Measurements from ENCODE around the gene PLGRKT. TPM values are rescaled to one million over a fixed set of nuclear protein-coding genes. Genes with fewer than 3 reads are reported as not detected.
"Not testable (repeated sequence)": the region's sequence is repeated elsewhere in the genome, so short reads cannot be mapped to it uniquely, and the experiment has no call there.

The PLGRKT gene
- total RNA-seq, 2 experiments from 2014 or later = 27.3 to 27.5 TPM

- no peak overlapping the region for H3K27ac Mint-ChIP-seq
- peaks cover 21% of the 10 kb centered on the region for H3K36me3 Mint-ChIP-seq
- H3K4me3 Mint-ChIP-seq = no peak overlapping the region
- no peaks in the 10 kb centered on the region for H3K9me3 Mint-ChIP-seq
- peaks cover 6% of the 10 kb centered on the region for H3K4me1 Mint-ChIP-seq
- no peak for DNase-seq
- H3K27me3 Mint-ChIP-seq = no peaks in the 10 kb centered on the region
Measured at GRCh38 chr9:5429873-5430564, 7.7 kb downstream of the PLGRKT start.

- Mint-ChIP-seq H3K4me3 (no peak overlapping the region), H3K9me3 (no peaks in the 10 kb centered on the region), H3K4me1 (peaks cover 8% of the 10 kb centered on the region), H3K36me3 (peaks cover 17% of the 10 kb centered on the region), H3K27me3 (no peaks in the 10 kb centered on the region), H3K27ac (no peak overlapping the region)
- no peak for DNase-seq
Measured at GRCh38 chr9:5428794-5429528, 8.8 kb downstream of the PLGRKT start.

GRCh38 chr9:5428172-5428571 lies 9.6 kb downstream of the PLGRKT start:
- H3K27me3 Mint-ChIP-seq = no peaks in the 10 kb centered on the region
- no peak for DNase-seq
- H3K9me3 Mint-ChIP-seq = no peaks in the 10 kb centered on the region
- H3K27ac Mint-ChIP-seq = no peak overlapping the region
- H3K36me3 Mint-ChIP-seq = peaks cover 10% of the 10 kb centered on the region
- peaks cover 8% of the 10 kb centered on the region for H3K4me1 Mint-ChIP-seq
- H3K4me3 Mint-ChIP-seq = no peak overlapping the region

GRCh38 chr9:5427005-5427404 lies 10.7 kb downstream of the PLGRKT start:
- Mint-ChIP-seq H3K4me1 (peaks cover 6% of the 10 kb centered on the region), H3K27ac (no peak overlapping the region), H3K36me3 (peaks cover 1% of the 10 kb centered on the region), H3K9me3 (no peaks in the 10 kb centered on the region), H3K27me3 (no peaks in the 10 kb centered on the region), H3K4me3 (no peak overlapping the region)
- no peak for DNase-seq

GRCh38 chr9:5425006-5425628 lies 12.6 kb downstream of the PLGRKT start:
- Mint-ChIP-seq H3K27me3 (no peaks in the 10 kb centered on the region), H3K4me1 (peaks cover 13% of the 10 kb centered on the region), H3K27ac (no peak overlapping the region), H3K4me3 (no peak overlapping the region), H3K9me3 (no peaks in the 10 kb centered on the region), H3K36me3 (no peaks in the 10 kb centered on the region)
- DNase-seq = no peak

GRCh38 chr9:5422276-5422675 lies 15.4 kb downstream of the PLGRKT start:
- Mint-ChIP-seq H3K36me3 (peaks cover 15% of the 10 kb centered on the region), H3K4me3 (no peak overlapping the region), H3K4me1 (peaks cover 13% of the 10 kb centered on the region), H3K27me3 (no peaks in the 10 kb centered on the region), H3K9me3 (no peaks in the 10 kb centered on the region), H3K27ac (no peak overlapping the region)
- DNase-seq = no peak

- Mint-ChIP-seq H3K4me3 (no peak overlapping the region), H3K27me3 (no peaks in the 10 kb centered on the region), H3K36me3 (peaks cover 15% of the 10 kb centered on the region), H3K27ac (no peak overlapping the region), H3K4me1 (peaks cover 16% of the 10 kb centered on the region), H3K9me3 (peaks cover 1% of the 10 kb centered on the region)
- DNase-seq = no peak
Measured at GRCh38 chr9:5421163-5421562, 16.6 kb downstream of the PLGRKT start.

- Mint-ChIP-seq H3K4me3 (no peak overlapping the region), H3K36me3 (peaks cover 23% of the 10 kb centered on the region), H3K27me3 (no peaks in the 10 kb centered on the region), H3K27ac (no peak overlapping the region), H3K9me3 (peaks cover 3% of the 10 kb centered on the region), H3K4me1 (peaks cover 13% of the 10 kb centered on the region)
- no peak for DNase-seq
Measured at GRCh38 chr9:5419987-5420386, 17.7 kb downstream of the PLGRKT start.

- peaks cover 11% of the 10 kb centered on the region for H3K4me1 Mint-ChIP-seq
- no peak overlapping the region for H3K4me3 Mint-ChIP-seq
- no peak overlapping the region for H3K27ac Mint-ChIP-seq
- H3K9me3 Mint-ChIP-seq = peaks cover 14% of the 10 kb centered on the region
- peaks cover 36% of the 10 kb centered on the region for H3K36me3 Mint-ChIP-seq
- no peak for DNase-seq
- H3K27me3 Mint-ChIP-seq = no peaks in the 10 kb centered on the region
Measured at GRCh38 chr9:5418481-5418880, 19.2 kb downstream of the PLGRKT start.

- Mint-ChIP-seq H3K36me3 (peaks cover 46% of the 10 kb centered on the region), H3K27me3 (no peaks in the 10 kb centered on the region), H3K9me3 (peaks cover 14% of the 10 kb centered on the region), H3K4me3 (no peak overlapping the region), H3K4me1 (peaks cover 11% of the 10 kb centered on the region), H3K27ac (no peak overlapping the region)
- no peak for DNase-seq
Measured at GRCh38 chr9:5416953-5417352, 20.8 kb downstream of the PLGRKT start.

GRCh38 chr9:5408596-5408995 lies 29.1 kb downstream of the PLGRKT start:
- H3K27me3 Mint-ChIP-seq = no peaks in the 10 kb centered on the region
- peaks cover 12% of the 10 kb centered on the region for H3K4me1 Mint-ChIP-seq
- peaks cover 64% of the 10 kb centered on the region for H3K36me3 Mint-ChIP-seq
- no peak for DNase-seq
- H3K9me3 Mint-ChIP-seq = peaks cover 48% of the 10 kb centered on the region
- H3K4me3 Mint-ChIP-seq = no peak overlapping the region
- no peak overlapping the region for H3K27ac Mint-ChIP-seq

- Mint-ChIP-seq H3K36me3 (peaks cover 33% of the 10 kb centered on the region), H3K9me3 (peaks cover 30% of the 10 kb centered on the region), H3K27me3 (no peaks in the 10 kb centered on the region), H3K27ac (no peak overlapping the region), H3K4me1 (peaks cover 25% of the 10 kb centered on the region), H3K4me3 (no peak overlapping the region)
- no peak for DNase-seq
Measured at GRCh38 chr9:5402217-5402616, 35.5 kb downstream of the PLGRKT start.

GRCh38 chr9:5397547-5397946 lies 40.2 kb downstream of the PLGRKT start:
- H3K9me3 Mint-ChIP-seq, H3K4me3 Mint-ChIP-seq, H3K27ac Mint-ChIP-seq, H3K27me3 Mint-ChIP-seq, H3K36me3 Mint-ChIP-seq, DNase-seq: not testable (repeated sequence)
- peaks cover 13% of the 10 kb centered on the region for H3K4me1 Mint-ChIP-seq

GRCh38 chr9:5395428-5395827 lies 42.3 kb downstream of the PLGRKT start:
- Mint-ChIP-seq H3K27ac (no peak overlapping the region), H3K36me3 (peaks cover 3% of the 10 kb centered on the region), H3K9me3 (no peaks in the 10 kb centered on the region), H3K4me3 (no peak overlapping the region), H3K4me1 (peaks cover 4% of the 10 kb centered on the region), H3K27me3 (no peaks in the 10 kb centered on the region)
- no peak for DNase-seq

GRCh38 chr9:5393976-5394375 lies 43.7 kb downstream of the PLGRKT start:
- not testable (repeated sequence) for H3K27me3 Mint-ChIP-seq, H3K9me3 Mint-ChIP-seq, H3K27ac Mint-ChIP-seq, H3K36me3 Mint-ChIP-seq, H3K4me3 Mint-ChIP-seq, DNase-seq
- peaks cover 12% of the 10 kb centered on the region for H3K4me1 Mint-ChIP-seq

Measured in activated naive CD8-positive, alpha-beta T cell treated with anti-CD3 and anti-CD28 coated beads for 36 hours (primary cell).